ENCODE data around the gene NUP205.
A peak's percentile ranks its signal among the peaks of the same experiment; 100 is the strongest.

DNA sequence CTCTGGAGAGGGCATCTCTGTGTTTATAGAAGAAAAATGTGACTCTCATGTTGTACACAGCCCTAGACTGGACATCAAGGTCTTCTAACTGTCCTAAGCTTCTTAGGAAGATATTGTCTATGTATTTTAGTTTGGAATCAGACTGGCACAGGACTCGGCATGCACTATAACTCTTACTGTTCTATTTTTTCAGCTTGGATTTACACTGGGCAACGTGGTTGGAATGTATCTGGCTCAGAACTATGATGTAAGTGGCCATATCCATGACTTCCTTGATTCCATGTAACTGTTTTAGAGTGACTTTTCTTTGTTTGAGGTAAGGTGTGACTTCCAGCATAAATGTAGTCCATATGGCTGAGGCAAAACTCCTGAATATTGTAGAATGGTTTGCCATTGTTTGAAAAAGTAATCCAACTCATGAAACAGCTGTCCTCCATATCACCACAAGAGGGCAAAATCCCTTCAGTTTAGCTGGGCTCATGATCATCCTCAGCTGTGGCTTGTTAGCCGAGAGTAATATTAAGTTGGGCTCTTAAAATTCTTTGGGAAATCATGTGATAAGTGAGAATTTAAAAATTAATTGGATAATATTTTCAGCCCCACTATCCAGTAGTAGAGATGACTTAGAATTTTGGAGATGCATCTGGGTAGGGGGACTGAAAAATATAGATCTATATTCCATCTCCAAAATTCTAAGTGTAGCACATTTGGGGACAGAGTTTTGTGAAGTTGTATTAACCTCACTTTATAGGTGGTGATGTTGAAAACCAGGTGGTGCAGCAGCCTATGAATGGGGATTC is 115.0 kb downstream of the NUP205 start:
- TF ChIP-seq, protein P1, sequence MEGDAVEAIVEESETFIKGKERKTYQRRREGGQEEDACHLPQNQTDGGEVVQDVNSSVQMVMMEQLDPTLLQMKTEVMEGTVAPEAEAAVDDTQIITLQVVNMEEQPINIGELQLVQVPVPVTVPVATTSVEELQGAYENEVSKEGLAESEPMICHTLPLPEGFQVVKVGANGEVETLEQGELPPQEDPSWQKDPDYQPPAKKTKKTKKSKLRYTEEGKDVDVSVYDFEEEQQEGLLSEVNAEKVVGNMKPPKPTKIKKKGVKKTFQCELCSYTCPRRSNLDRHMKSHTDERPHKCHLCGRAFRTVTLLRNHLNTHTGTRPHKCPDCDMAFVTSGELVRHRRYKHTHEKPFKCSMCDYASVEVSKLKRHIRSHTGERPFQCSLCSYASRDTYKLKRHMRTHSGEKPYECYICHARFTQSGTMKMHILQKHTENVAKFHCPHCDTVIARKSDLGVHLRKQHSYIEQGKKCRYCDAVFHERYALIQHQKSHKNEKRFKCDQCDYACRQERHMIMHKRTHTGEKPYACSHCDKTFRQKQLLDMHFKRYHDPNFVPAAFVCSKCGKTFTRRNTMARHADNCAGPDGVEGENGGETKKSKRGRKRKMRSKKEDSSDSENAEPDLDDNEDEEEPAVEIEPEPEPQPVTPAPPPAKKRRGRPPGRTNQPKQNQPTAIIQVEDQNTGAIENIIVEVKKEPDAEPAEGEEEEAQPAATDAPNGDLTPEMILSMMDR (IDR thresholded peaks at IDR 0.05): peak; percentile 72 to 74
- TF ChIP-seq EP300 (IDR thresholded peaks at IDR 0.05): no peak
- no peak for TF ChIP-seq POLR2AphosphoS5 (IDR thresholded peaks at IDR 0.05)
- no peak for TF ChIP-seq POLR2A (IDR thresholded peaks at IDR 0.05)

Data from suprapubic skin (tissue), 4 donors.